HG03139 (cell line): Measurements from ENCODE around the gene CERS1.

Experiments
- ATAC-seq: cut with Tn5 transposase; IDR thresholded peaks from one replicate; pipeline ENCODE4 v1.9.1; 2021; ENCODE audit not compliant: unreplicated experiment

Gene CERS1

GRCh38 chr19:18895824-18896341, at the start of gene CERS1:
Gene CERS1 (minus strand): TSS chr19:18896158. CDS start chr19:18896072, 86 bp downstream.
- no peak for ATAC-seq

GRCh38 chr19:18945297-18945696, 49.3 kb upstream of the CERS1 start:
- ATAC-seq, result no peak

- ATAC-seq, result no peak
Observed at GRCh38 chr19:18943465-18943864, 47.5 kb upstream of the CERS1 start.

- ATAC-seq, result no peak
Observed at GRCh38 chr19:18942692-18943091, 46.7 kb upstream of the CERS1 start.

DNA sequence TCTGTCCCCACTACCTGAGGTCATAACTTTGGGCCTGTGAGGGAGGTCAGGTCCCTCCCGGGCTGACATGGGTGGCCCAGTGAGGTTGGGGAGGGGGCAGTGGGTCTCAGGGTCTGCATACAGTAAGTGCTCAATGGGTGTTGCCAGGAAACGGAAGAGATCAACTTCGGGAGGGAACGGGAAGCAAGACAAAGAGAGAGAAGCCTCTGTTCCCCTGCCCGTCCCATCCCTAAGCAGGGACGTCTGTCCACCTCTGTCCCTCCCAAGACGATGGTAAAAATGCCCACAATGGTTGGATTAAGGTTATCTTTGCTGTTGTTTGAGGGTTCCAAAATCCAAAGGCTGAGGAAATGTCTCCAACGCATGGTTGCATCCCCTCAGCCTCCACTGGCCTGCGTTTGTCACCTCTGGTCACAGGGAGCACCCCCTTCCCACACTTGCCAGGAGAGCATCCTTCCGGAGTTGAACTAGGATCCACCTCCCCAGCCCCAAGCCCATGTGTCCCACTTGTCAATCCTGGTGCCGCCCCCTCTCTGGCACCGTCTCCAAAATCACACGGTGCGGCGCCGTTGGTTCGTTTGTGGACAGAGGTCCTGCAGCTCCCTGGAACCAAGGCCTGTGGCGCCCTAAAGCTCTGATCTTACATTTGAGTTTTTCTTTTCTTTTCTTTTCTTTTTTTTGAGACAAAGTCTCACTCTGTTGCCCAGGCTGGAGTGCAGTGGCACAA, 45.8 kb upstream of the CERS1 start:
- ATAC-seq, result no peak

DNA sequence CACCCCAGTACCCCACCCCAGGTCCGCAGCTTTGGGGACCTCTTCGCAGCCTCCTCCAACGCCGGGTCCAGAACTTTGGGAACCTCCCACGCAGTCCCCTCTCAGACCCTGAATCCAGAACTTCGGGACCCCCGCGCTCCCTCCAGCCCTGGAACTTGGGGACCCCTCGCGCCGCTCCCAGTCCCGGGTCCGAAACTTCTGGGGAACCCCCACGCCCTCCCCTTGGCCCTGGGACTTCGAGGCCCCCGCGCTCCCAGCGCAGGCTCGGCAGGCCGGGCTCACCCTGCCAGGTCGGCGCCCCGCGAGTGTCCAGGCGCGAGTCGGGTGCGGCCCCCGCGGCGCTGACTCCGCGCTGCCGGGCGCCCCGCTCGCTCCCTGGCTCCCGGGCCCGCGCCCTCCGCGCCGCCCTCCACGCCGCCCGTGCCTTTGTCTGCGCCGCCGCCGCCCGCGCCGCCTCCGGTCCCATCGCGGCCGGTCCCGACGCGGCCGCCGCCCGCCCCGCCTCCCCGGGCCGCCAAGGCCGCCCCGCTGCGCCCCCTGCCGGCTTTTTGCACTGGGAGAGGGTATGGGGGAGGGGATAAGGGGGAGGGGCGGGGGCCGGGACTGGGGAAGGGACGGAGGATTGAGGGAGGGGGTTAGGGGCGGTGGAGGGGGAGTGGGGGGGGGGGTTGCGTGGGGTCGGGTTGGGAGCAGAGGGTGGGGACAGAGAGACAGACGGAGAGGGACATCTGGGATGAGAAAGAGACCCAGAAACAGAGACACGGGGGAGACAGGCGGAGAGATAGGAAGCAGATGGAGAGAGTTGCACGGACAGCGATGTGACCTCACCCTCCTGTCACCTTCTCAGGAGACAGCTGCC, 45.0 kb upstream of the CERS1 start, which contains the start of gene HOMER3:
HOMER3 (minus strand) TSS at position 449 of the 859 bp plus-strand sequence. CDS start 2,235 bp downstream, outside the sequence.
- ATAC-seq, result no peak

- no peak for ATAC-seq
Observed at GRCh38 chr19:18939922-18940768, 44.2 kb upstream of the CERS1 start.

DNA sequence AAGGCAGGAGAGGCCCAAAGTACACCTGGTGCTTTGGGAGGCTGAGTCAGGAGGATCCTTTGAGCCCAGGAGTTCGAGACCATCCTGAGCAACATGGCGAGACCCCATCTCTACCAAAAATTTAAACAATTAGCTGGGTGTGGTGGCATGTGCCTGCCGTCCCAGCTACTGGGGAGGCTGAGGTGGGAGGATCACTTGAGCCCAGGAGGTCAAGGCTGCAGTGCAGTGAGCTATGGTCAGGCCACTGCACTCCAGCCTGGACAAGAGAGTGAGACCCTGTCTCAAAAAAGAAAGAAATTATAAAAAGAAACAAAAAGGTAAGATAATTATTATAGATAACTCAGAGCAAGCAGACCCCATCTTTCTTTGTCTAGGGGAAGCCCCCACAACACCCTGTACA, 43.2 kb upstream of the CERS1 start:
- no peak for ATAC-seq

- ATAC-seq, result no peak
Observed at GRCh38 chr19:18933297-18933696, 37.3 kb upstream of the CERS1 start.

DNA sequence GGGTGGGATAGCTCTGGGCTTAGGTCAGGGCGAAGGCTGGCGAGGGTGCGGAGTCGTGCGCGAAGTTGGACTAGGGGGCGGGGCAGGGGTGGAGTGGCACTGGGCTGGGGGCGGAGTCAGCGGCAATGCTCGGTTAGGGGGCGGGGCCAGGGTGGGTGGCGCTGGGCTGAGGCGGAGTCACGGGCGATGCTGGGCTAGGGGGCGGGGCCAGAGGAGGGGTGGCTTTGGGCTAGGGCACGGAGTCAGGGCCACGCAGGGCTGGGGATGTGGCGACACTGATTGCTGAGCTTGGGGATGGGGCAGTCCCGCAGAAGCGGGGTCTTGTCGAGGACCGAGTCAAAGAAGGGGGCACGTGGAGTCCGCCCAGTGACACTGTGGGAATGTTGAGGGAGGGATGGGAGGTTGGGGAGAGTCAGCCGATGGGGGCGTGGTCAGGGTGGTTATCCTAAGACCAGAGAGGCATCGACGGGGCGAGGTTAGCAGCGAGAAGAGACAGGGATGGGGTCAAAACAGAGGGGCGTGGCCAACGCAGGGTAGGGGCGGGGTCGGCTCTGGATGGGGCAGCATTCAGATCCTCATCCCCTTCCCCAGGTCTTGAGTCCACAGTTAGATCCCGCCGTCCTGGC, 36.4 kb upstream of the CERS1 start:
- no peak for ATAC-seq

GRCh38 chr19:18931316-18932162, 35.6 kb upstream of the CERS1 start:
- ATAC-seq, result no peak

- ATAC-seq, result no peak
Observed at GRCh38 chr19:18929311-18929710, 33.4 kb upstream of the CERS1 start.

DNA sequence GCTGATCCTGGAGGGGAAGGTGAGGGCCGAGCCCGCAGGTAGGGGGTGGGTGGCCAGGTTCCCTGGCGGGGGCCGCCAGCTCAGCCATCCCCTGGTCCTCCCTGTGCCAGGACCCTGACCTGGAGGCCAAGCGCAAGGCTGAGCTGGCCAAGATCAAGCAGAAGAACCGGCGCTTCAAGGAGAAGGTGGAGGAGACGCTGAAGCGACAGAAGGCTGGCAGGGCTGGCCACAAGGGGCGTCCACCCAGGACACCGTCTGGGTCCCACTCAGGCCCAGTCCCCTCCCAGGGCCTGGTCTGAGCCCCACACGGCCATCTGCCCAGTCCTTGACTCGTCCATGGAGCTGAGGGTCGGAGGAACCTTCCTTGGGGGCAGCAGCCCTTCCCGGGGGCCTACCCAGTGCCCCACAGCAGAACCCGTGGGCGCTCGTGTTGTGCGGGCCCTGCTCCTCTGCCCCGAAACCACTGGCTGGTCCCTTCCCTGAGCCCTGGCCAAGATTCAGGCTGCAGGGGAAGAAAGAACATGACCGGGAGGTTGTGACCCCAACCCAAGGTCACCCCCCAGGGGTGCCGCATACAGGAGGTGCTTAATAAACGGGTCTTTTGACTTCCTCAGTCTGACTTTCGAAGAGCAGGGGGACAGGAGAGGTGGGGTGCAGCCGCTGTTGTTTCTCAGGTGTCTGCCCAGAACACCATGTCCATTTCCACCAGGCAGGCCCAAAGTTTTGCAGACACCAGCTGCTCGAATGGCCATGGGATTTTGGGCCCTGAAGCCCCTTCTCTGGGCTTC, 32.3 kb upstream of the CERS1 start:
- ATAC-seq, result no peak

GRCh38 chr19:18924684-18925213, 28.8 kb upstream of the CERS1 start:
- no peak for ATAC-seq

GRCh38 chr19:18922228-18922985, 26.4 kb upstream of the CERS1 start:
- ATAC-seq, result no peak

DNA sequence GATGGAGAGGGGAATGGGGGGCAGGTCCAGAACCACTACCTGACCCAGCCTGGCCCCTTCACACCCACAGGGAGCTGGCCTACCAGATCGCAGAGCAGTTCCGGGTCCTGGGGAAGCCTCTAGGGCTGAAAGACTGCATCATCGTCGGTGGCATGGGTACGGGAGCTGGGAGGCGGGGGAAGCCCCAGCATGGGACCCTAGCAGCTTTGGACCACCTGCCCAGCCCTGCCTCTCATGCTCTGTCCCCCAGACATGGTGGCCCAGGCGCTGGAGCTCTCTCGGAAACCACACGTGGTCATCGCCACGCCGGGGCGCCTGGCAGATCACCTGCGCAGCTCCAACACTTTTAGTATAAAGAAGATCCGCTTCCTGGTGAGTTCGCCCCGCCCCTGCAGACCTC, 25.6 kb upstream of the CERS1 start:
- ATAC-seq, result no peak

- no peak for ATAC-seq
Observed at GRCh38 chr19:18920400-18920799, 24.4 kb upstream of the CERS1 start.

GRCh38 chr19:18919900-18920214, 23.9 kb upstream of the CERS1 start:
- no peak for ATAC-seq
